GM12878 (cell line): ENCODE data around the gene PPP2R5C. TPM values are rescaled to one million over a fixed set of nuclear protein-coding genes. Genes with fewer than 3 reads are reported as not detected.

ENCODE experiments used
- ATAC-seq: fragments of 200-7000 bp; cut with Tn5 transposase; 3 replicates; pipeline ENCODE4 v1.9.1; 2020; ENCODE audit warnings: mild to moderate bottlenecking, moderate library complexity
- BruUV-seq: library from RNA; stranded (reverse); fragments of 400-500 nt; replicated peaks from 2 replicates; lab custom pipeline; 2021; lab: Mats Ljungman, UMichigan
- CTCF ChIA-PET: fragments of 300-600 bp; sonication (Branson Sonifier 250); formaldehyde crosslinking; extraction: SDS; loops from one replicate; lab custom pipeline; 2021; ENCODE audit warnings: inconsistent platforms; lab: Yijun Ruan, JAX
- POLR2A ChIA-PET: fragments of 350-600 bp; formaldehyde crosslinking; extraction: SDS; loops from one replicate; lab custom pipeline; 2021; ENCODE audit warnings: inconsistent platforms; lab: Charles Lee
- RAD21 ChIA-PET: fragments of 300-600 bp; sonication (Branson Sonifier 250); formaldehyde crosslinking; loops from one replicate; lab custom pipeline; 2023; ENCODE audit warnings: antibody characterized with exemption; ENCODE audit not compliant: unreplicated experiment; lab: Charles Lee
- SMC1A ChIA-PET: fragments of 300-600 bp; sonication (Branson Sonifier 250); formaldehyde crosslinking; loops from one replicate; lab custom pipeline; 2023; ENCODE audit not compliant: unreplicated experiment, uncharacterized antibody; lab: Charles Lee
- DNase-seq: peaks from one replicate; pipeline ENCODE4 v3.0.0-alpha.2; 2011; ENCODE audit warnings: low read depth, low spot score
- FAIRE-seq: peaks from 3 replicates; lab custom pipeline; 2011; peaks lifted over from hg19 to GRCh38; lab: Jason Lieb, UNC
- H2AFZ ChIP-seq: 2 replicates; pipeline ENCODE4 v1.6.0; 2011; ENCODE audit warnings: low read depth, low read length, control low read depth; ENCODE audit not compliant: control insufficient read depth
- H3K27ac ChIP-seq: 2 replicates; pipeline ENCODE4 v1.5.1; 2011; ENCODE audit warnings: control low read depth; ENCODE audit not compliant: control insufficient read depth, insufficient read depth
- H3K27me3 ChIP-seq, 2 experiments: replicated peaks in 1 of 2; 2 replicates each; pipeline versions ENCODE4 v1.6.0 to v1.6.1; 2011; ENCODE audit warnings: low read length in 1 of 2; ENCODE audit not compliant: control insufficient read depth in 2 of 2, insufficient read depth in 2 of 2
- H3K36me3 ChIP-seq, 2 experiments: 2 replicates each; pipeline ENCODE4 v1.5.1; 2011; ENCODE audit warnings: low read length in 1 of 2; ENCODE audit not compliant: control insufficient read depth in 2 of 2, insufficient read depth in 2 of 2
- H3K4me1 ChIP-seq: 2 replicates; pipeline ENCODE4 v1.6.1; 2011; ENCODE audit warnings: mild to moderate bottlenecking, low read length, moderate library complexity, mixed read lengths; ENCODE audit not compliant: control insufficient read depth, insufficient read depth
- H3K4me2 ChIP-seq: 2 replicates; pipeline ENCODE4 v1.6.0; 2011; ENCODE audit warnings: control low read depth; ENCODE audit not compliant: control insufficient read depth, insufficient read depth
- H3K4me3 ChIP-seq: fragments of 200-600 bp; sonication (generic); 2 replicates; pipeline ENCODE4 v1.5.1; 2016
- H3K79me2 ChIP-seq: 2 replicates; pipeline ENCODE4 v1.6.0; 2011; ENCODE audit warnings: low read length; ENCODE audit not compliant: control insufficient read depth, insufficient read depth
- H3K9ac ChIP-seq: 2 replicates; pipeline ENCODE4 v1.8.0; 2011; ENCODE audit warnings: low read length, control low read depth, mixed read lengths; ENCODE audit not compliant: control insufficient read depth, insufficient read depth
- H3K9me3 ChIP-seq: replicated peaks from 3 replicates; pipeline ENCODE4 v1.5.1; 2011; ENCODE audit warnings: mild to moderate bottlenecking, low read length; ENCODE audit not compliant: control insufficient read depth, insufficient read depth
- H4K20me1 ChIP-seq: 2 replicates; pipeline ENCODE4 v1.6.0; 2011; ENCODE audit not compliant: control insufficient read depth, insufficient read depth
- ETV6 ChIP-seq, 2 experiments: fragments of 450-650 bp in 1 of 2; IDR thresholded peaks in 1 of 2; conservative IDR thresholded peaks in 1 of 2; 2 replicates each; pipeline ENCODE4 v1.6.1; 2014; ENCODE audit warnings: antibody characterized with exemption in 1 of 2, borderline replicate concordance in 1 of 2, low read depth in 1 of 2, mild to moderate bottlenecking in 1 of 2, moderate library complexity in 1 of 2
- KAT2A ChIP-seq: conservative IDR thresholded peaks from 2 replicates; pipeline ENCODE4 v1.6.1; 2011; ENCODE audit warnings: low read depth, low read length; ENCODE audit not compliant: control insufficient read depth
- NFIC ChIP-seq: IDR thresholded peaks from 2 replicates; pipeline ENCODE4 v1.6.1; 2012; ENCODE audit warnings: low read depth, mild to moderate bottlenecking, inconsistent platforms, low read length, moderate library complexity
- NFYB ChIP-seq: IDR thresholded peaks from 2 replicates; pipeline ENCODE4 v1.6.1; 2011; ENCODE audit warnings: low read depth, mild to moderate bottlenecking, low read length, improper control_type of control experiment, moderate library complexity; ENCODE audit not compliant: insufficient read depth
- STAT1 ChIP-seq: fragments of 450-650 bp; conservative IDR thresholded peaks from 2 replicates; pipeline ENCODE4 v1.6.1; 2014; ENCODE audit warnings: antibody characterized with exemption, mild to moderate bottlenecking
- TCF12 ChIP-seq: IDR thresholded peaks from 2 replicates; pipeline ENCODE4 v1.6.1; 2011; ENCODE audit warnings: low read depth, mild to moderate bottlenecking, low read length
- ZNF217 ChIP-seq: fragments of 450-650 bp; IDR thresholded peaks from 2 replicates; pipeline ENCODE4 v1.6.1; 2017; ENCODE audit warnings: antibody characterized with exemption, mild to moderate bottlenecking
- ZNF274 ChIP-seq: IDR thresholded peaks from one replicate; pipeline ENCODE4 v1.8.0; 2011; ENCODE audit not compliant: insufficient read length, insufficient read depth
- ZNF592 ChIP-seq: fragments of 450-650 bp; IDR thresholded peaks from 2 replicates; pipeline ENCODE4 v1.6.1; 2017; ENCODE audit warnings: mild to moderate bottlenecking, moderate library complexity
- WGBS: methylation state at CpG from one replicate; pipeline ENCODE4 v1.1.6; 2016; ENCODE audit warnings: low lambda C conversion rate; ENCODE audit not compliant: insufficient replicate concordance, insufficient coverage; ENCODE audit errors: missing lambda C conversion rate; 5-methylcytosine and 5-hydroxymethylcytosine counted together
- in situ Hi-C: fragments of 300-500 bp; cut with MboI; formaldehyde crosslinking; loops from 9 replicates; pipeline ENCODE4 v1.14.3; 2018; ENCODE audit warnings: mixed read lengths
- intact Hi-C: fragments of 100-400 bp; cut with micrococcal nuclease; formaldehyde crosslinking; loops from one replicate; pipeline ENCODE4 v1.14.2; 2022; ENCODE audit not compliant: unreplicated experiment
- polyA plus RNA-seq, 11 experiments: library from polyadenylated mRNA; depleted of rRNA in 4 of 11; unstranded in 6 of 11; stranded (reverse) in 5 of 11; fragments of >200 nt; fragmentation: Nextera tagmentation in 4 of 11; fragmentation: Illumina TruSeq in 1 of 11; extraction: Ambion mirVana in 4 of 11; extraction: Trizol in 1 of 11; gene quantifications; 1 replicate in 1 of 11; 2 replicates in 10 of 11; pipeline versions ENCODE4 v1.2.1 to v1.2.3, GENCODE V29; 2011 to 2016; ENCODE audit warnings: inconsistent platforms in 2 of 11, missing spikeins in 2 of 11, low read depth in 1 of 11
- total RNA-seq, 4 experiments: library from RNA; depleted of rRNA in 3 of 4; stranded (reverse); fragments of >200 nt in 3 of 4; fragmentation: Illumina TruSeq in 1 of 4; extraction: Trizol in 1 of 4; gene quantifications; 2 replicates each; pipeline versions ENCODE4 v1.2.1 to v1.2.3, GENCODE V29; 2013 to 2021

PPP2R5C gene
- total and polyA plus RNA-seq, 10 of the 15 experiments (the other 5 are each of a cell fraction or from before 2014, with no cell fraction given), result 106 to 199 (median 144) TPM

GRCh38 chr14:101856536-101856935, 95.0 kb downstream of the PPP2R5C start (continued):
- TF ChIP-seq ZNF592 (no peak), ZNF274 (no peak), KAT2A (no peak), TCF12 (no peak), NFIC (no peak), ETV6 (conservative IDR thresholded peaks at IDR 0.05 in 1 of 2, IDR thresholded peaks at IDR 0.05 in 1 of 2; ENCODE audit: borderline replicate concordance in 1 of 2, low read depth in 1 of 2) (no peak), ZNF217 (no peak)

- no peak overlapping the region for H3K4me3 ChIP-seq
- ChIA-PET POLR2A (no interaction called here), CTCF (interaction anchor here (0.6 to 1.1 kb wide), 2 partner anchors 10 to 13 kb away, joined by 3 to 6 read pairs; no protein-coding TSS in a partner anchor), RAD21 (interaction anchor here (1.1 kb wide), 1 partner anchor 12 kb away, joined by 4 read pairs; no protein-coding TSS in a partner anchor), SMC1A (interaction anchor here (1.0 to 2.8 kb wide), 5 partner anchors 8 to 85 kb away, joined by 3 to 13 read pairs (median 3); no protein-coding TSS in a partner anchor)
- H3K9me3 ChIP-seq, result no peaks in the 10 kb centered on the region
- BruUV-seq, result no TSS peak
- peaks cover 35% of the 10 kb centered on the region for H3K79me2 ChIP-seq
- no peak for FAIRE-seq
- peak; percentile 63 for TF ChIP-seq NFYB
- no peak for TF ChIP-seq STAT1
- intact Hi-C loops (no loop called here), in situ Hi-C loops (no loop called here)
- no peak overlapping the region for H2AFZ ChIP-seq
- no peak for ATAC-seq
- H4K20me1 ChIP-seq, result no peaks in the 10 kb centered on the region
- 92% methylated on average over 1 of the region's 1 CpG for WGBS
- no peak overlapping the region for H3K9ac ChIP-seq
- DNase-seq, result no peak
- H3K27ac ChIP-seq, result no peak overlapping the region
- H3K27me3 ChIP-seq, result no peaks in the 10 kb centered on the region
- H3K36me3 ChIP-seq, result peaks cover 4 to 9% of the 10 kb centered on the region in 2 experiments
- H3K4me2 ChIP-seq, result no peak overlapping the region
- peaks cover 10% of the 10 kb centered on the region for H3K4me1 ChIP-seq
These were observed 95.7 kb downstream of the PPP2R5C start for GRCh38 chr14:101857226-101857625.
